ENCODE measurements around the gene KRT3.

GRCh38 chr12:52801773-52802172 lies 5.9 kb upstream of the KRT3 start:
- TF ChIP-seq, protein P1, sequence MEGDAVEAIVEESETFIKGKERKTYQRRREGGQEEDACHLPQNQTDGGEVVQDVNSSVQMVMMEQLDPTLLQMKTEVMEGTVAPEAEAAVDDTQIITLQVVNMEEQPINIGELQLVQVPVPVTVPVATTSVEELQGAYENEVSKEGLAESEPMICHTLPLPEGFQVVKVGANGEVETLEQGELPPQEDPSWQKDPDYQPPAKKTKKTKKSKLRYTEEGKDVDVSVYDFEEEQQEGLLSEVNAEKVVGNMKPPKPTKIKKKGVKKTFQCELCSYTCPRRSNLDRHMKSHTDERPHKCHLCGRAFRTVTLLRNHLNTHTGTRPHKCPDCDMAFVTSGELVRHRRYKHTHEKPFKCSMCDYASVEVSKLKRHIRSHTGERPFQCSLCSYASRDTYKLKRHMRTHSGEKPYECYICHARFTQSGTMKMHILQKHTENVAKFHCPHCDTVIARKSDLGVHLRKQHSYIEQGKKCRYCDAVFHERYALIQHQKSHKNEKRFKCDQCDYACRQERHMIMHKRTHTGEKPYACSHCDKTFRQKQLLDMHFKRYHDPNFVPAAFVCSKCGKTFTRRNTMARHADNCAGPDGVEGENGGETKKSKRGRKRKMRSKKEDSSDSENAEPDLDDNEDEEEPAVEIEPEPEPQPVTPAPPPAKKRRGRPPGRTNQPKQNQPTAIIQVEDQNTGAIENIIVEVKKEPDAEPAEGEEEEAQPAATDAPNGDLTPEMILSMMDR (IDR thresholded peaks at IDR 0.05; ENCODE audit: low read depth, low read length, missing input control): no peak
- no peak for TF ChIP-seq HNF4A (conservative IDR thresholded peaks at IDR 0.05)
- TF ChIP-seq REST (IDR thresholded peaks at IDR 0.05): no peak
- no peak for TF ChIP-seq JUND (IDR thresholded peaks at IDR 0.05)
- TF ChIP-seq EGR1 (IDR thresholded peaks at IDR 0.05; ENCODE audit: low read depth in 2 of 2): no peak
- TF ChIP-seq SP1 (IDR thresholded peaks at IDR 0.05): no peak
- TF ChIP-seq, protein P2, sequence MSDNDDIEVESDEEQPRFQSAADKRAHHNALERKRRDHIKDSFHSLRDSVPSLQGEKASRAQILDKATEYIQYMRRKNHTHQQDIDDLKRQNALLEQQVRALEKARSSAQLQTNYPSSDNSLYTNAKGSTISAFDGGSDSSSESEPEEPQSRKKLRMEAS (IDR thresholded peaks at IDR 0.05): no peak
- no peak for TF ChIP-seq GABPA (IDR thresholded peaks at IDR 0.05 in 1 of 2, conservative IDR thresholded peaks at IDR 0.05 in 1 of 2)
- TF ChIP-seq RAD21 (IDR thresholded peaks at IDR 0.05): no peak
- TF ChIP-seq, protein P3, sequence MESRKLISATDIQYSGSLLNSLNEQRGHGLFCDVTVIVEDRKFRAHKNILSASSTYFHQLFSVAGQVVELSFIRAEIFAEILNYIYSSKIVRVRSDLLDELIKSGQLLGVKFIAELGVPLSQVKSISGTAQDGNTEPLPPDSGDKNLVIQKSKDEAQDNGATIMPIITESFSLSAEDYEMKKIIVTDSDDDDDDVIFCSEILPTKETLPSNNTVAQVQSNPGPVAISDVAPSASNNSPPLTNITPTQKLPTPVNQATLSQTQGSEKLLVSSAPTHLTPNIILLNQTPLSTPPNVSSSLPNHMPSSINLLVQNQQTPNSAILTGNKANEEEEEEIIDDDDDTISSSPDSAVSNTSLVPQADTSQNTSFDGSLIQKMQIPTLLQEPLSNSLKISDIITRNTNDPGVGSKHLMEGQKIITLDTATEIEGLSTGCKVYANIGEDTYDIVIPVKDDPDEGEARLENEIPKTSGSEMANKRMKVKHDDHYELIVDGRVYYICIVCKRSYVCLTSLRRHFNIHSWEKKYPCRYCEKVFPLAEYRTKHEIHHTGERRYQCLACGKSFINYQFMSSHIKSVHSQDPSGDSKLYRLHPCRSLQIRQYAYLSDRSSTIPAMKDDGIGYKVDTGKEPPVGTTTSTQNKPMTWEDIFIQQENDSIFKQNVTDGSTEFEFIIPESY (IDR thresholded peaks at IDR 0.05): no peak
- no peak for TF ChIP-seq RXRA (IDR thresholded peaks at IDR 0.05)
- TF ChIP-seq ATF3 (IDR thresholded peaks at IDR 0.05): no peak
- TF ChIP-seq TAF1 (conservative IDR thresholded peaks at IDR 0.05): no peak
- TF ChIP-seq YY1 (IDR thresholded peaks at IDR 0.05): no peak

Data from liver (tissue), 3 donors.